DND-41 (cell line): Measurements from ENCODE around the gene CHRDL1.

Source experiments
- ATAC-seq: fragments of 200-7000 bp; cut with Tn5 transposase; 3 replicates; pipeline ENCODE4 v1.9.1; 2021; ENCODE audit warnings: low read depth; ENCODE audit not compliant: insufficient read depth
- DNase-seq: peaks from one replicate; pipeline ENCODE4 v3.0.0-alpha.2; 2020
- H2AFZ ChIP-seq: 2 replicates; pipeline ENCODE4 v1.6.0; 2012; ENCODE audit warnings: low read depth, low read length
- H3K27ac ChIP-seq: 2 replicates; pipeline ENCODE4 v1.5.1; 2012; ENCODE audit warnings: low read length, inconsistent platforms
- H3K27me3 ChIP-seq: fragments of 200-600 bp; sonication (generic); 2 replicates; pipeline ENCODE4 v1.6.0; 2012; ENCODE audit warnings: low read length, mild to moderate bottlenecking, inconsistent platforms; ENCODE audit not compliant: insufficient read depth, poor library complexity
- H3K36me3 ChIP-seq: 2 replicates; pipeline ENCODE4 v1.5.1; 2012; ENCODE audit warnings: low read length, inconsistent platforms; ENCODE audit not compliant: insufficient read depth
- H3K4me1 ChIP-seq: 2 replicates; pipeline ENCODE4 v1.5.1; 2012; ENCODE audit warnings: mild to moderate bottlenecking, low read length; ENCODE audit not compliant: insufficient read depth
- H3K4me2 ChIP-seq: 2 replicates; pipeline ENCODE4 v1.6.0; 2012; ENCODE audit warnings: mild to moderate bottlenecking, moderate library complexity, low read length, inconsistent platforms; ENCODE audit not compliant: insufficient read depth
- H3K4me3 ChIP-seq, 2 experiments: fragments of 200-600 bp in 1 of 2; shearing (Covaris generic) in 1 of 2; 2 replicates each; pipeline ENCODE4 v1.5.1; 2012 to 2016; ENCODE audit warnings: inconsistent platforms in 2 of 2, low read length in 2 of 2, mild to moderate bottlenecking in 2 of 2, low read depth in 1 of 2, moderate library complexity in 1 of 2
- H3K79me2 ChIP-seq: 2 replicates; pipeline ENCODE4 v1.6.0; 2012; ENCODE audit warnings: low read length, inconsistent platforms; ENCODE audit not compliant: insufficient read depth
- H3K9ac ChIP-seq: 2 replicates; pipeline ENCODE4 v1.6.0; 2012; ENCODE audit warnings: low read depth, mild to moderate bottlenecking, inconsistent platforms, low read length, moderate library complexity
- H3K9me3 ChIP-seq: 2 replicates; pipeline ENCODE4 v1.5.1; 2012; ENCODE audit warnings: low read length, moderate library complexity, mild to moderate bottlenecking, inconsistent platforms; ENCODE audit not compliant: insufficient read depth, severe bottlenecking
- H4K20me1 ChIP-seq: 2 replicates; pipeline ENCODE4 v1.6.0; 2012; ENCODE audit warnings: low read length; ENCODE audit not compliant: insufficient read depth
- CTCF ChIP-seq: IDR thresholded peaks from 2 replicates; pipeline ENCODE4 v1.5.1; 2012; ENCODE audit warnings: borderline replicate concordance, low read length, moderate library complexity, mild to moderate bottlenecking; ENCODE audit not compliant: poor library complexity, severe bottlenecking; ENCODE audit errors: extremely low read depth
- EZH2 ChIP-seq: IDR thresholded peaks from 3 replicates; pipeline ENCODE4 v1.6.1; 2012; ENCODE audit warnings: borderline replicate concordance, low read depth, mild to moderate bottlenecking, moderate library complexity, low read length, inconsistent platforms; ENCODE audit not compliant: severe bottlenecking

CHRDL1 gene

GRCh38 chrX:110646386-110646785 lies 149.2 kb downstream of the CHRDL1 start:
- no peak overlapping the region for H3K4me2 ChIP-seq
- TF ChIP-seq CTCF (no peak), EZH2 (no peak)

More at GRCh38 chrX:110646386-110646785, 149.2 kb downstream of the CHRDL1 start:
- no peaks in the 10 kb centered on the region for H3K4me1 ChIP-seq
- H3K9me3 ChIP-seq = no peaks in the 10 kb centered on the region
- H3K27ac ChIP-seq = no peak overlapping the region
- no peaks in the 10 kb centered on the region for H4K20me1 ChIP-seq
- no peaks in the 10 kb centered on the region for H3K79me2 ChIP-seq
- H3K36me3 ChIP-seq = no peaks in the 10 kb centered on the region
- no peak overlapping the region for H3K4me3 ChIP-seq
- no peak for ATAC-seq
- H3K9ac ChIP-seq = no peak overlapping the region
- H3K27me3 ChIP-seq = no peaks in the 10 kb centered on the region
- DNase-seq = no peak
- H2AFZ ChIP-seq = no peak overlapping the region
